MCF 10A (cell line): ENCODE measurements around the gene OR5H15. TPM values are rescaled to one million over a fixed set of nuclear protein-coding genes. Genes with fewer than 3 reads are reported as not detected.

Experiments
- BruUV-seq: library from RNA; stranded (reverse); fragments of 400-500 nt; replicated peaks from 2 replicates; lab custom pipeline; 2021; lab: Mats Ljungman, UMichigan
- CTCF ChIA-PET: fragments of 300-600 bp; sonication (Branson Sonifier 250); formaldehyde crosslinking; extraction: SDS; loops from one replicate; lab custom pipeline; 2021; ENCODE audit warnings: antibody characterized with exemption, inconsistent platforms; lab: Yijun Ruan, JAX
- POLR2A ChIA-PET: fragments of 300-600, 350-650 bp; sonication (Branson Sonifier 250); formaldehyde crosslinking; extraction: SDS; loops from one replicate; lab custom pipeline; 2020; ENCODE audit warnings: antibody characterized with exemption, inconsistent platforms; lab: Yijun Ruan, JAX
- DNase-seq: peaks from one replicate; pipeline ENCODE4 v3.0.0-alpha.2; 2018; ENCODE audit not compliant: unreplicated experiment
- H3K27ac Mint-ChIP-seq: one replicate; pipeline ENCODE4 v1.8.0; 2022; ENCODE audit warnings: mild to moderate bottlenecking, low read depth, mixed read lengths; ENCODE audit not compliant: unreplicated experiment
- H3K27me3 Mint-ChIP-seq: one replicate; pipeline ENCODE4 v1.8.0; 2022; ENCODE audit warnings: mixed read lengths; ENCODE audit not compliant: insufficient read depth, unreplicated experiment
- H3K36me3 Mint-ChIP-seq: one replicate; pipeline ENCODE4 v1.8.0; 2022; ENCODE audit warnings: mild to moderate bottlenecking, moderate library complexity, mixed read lengths; ENCODE audit not compliant: insufficient read depth, unreplicated experiment
- H3K4me1 Mint-ChIP-seq: one replicate; pipeline ENCODE4 v1.8.0; 2022; ENCODE audit warnings: mixed read lengths; ENCODE audit not compliant: insufficient read depth, unreplicated experiment
- H3K4me3 Mint-ChIP-seq: one replicate; pipeline ENCODE4 v1.8.0; 2022; ENCODE audit warnings: mild to moderate bottlenecking, moderate library complexity, mixed read lengths; ENCODE audit not compliant: unreplicated experiment
- H3K9me3 Mint-ChIP-seq: one replicate; pipeline ENCODE4 v1.8.0; 2022; ENCODE audit warnings: mixed read lengths; ENCODE audit not compliant: unreplicated experiment
- intact Hi-C: fragments of 100-400 bp; cut with micrococcal nuclease; formaldehyde crosslinking; loops from 2 replicates; pipeline ENCODE4 v1.14.1; 2022
- total RNA-seq: library from RNA; stranded (reverse); gene quantifications from 2 replicates; pipeline ENCODE4 v1.2.3, GENCODE V29; 2022
- TF ChIP-seq, protein P1 (sequence below): fragments of 200-600 bp; IDR thresholded peaks from one replicate; pipeline ENCODE4 v1.8.0; 2022; ENCODE audit warnings: antibody characterized with exemption, mild to moderate bottlenecking; ENCODE audit not compliant: unreplicated experiment

The OR5H15 gene
- total RNA-seq, 1 experiment from 2014 or later, result not detected

DNA sequence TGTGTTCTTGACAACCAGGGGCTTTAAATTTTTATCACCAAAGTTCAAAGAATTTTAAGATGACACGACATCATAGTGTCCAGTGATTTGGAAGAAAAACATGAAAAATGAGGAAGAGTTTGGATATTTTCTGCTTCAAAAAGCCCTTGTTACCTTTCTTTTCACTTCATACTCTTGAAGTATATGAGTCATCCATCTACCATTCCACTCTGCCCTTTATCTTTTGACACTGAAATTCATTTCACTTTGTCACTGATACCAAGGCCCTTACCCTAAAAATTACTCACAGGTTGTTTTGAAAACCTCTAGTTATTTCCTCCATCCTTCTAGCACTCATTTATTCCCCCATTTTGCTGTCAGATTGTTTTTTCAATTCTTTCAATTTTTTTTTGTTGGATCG, 42.7 kb downstream of the OR5H15 start:
- no TSS peak for BruUV-seq
- Mint-ChIP-seq H3K27me3 (peaks cover 79% of the 10 kb centered on the region), H3K4me3 (no peak overlapping the region), H3K27ac (no peak overlapping the region), H3K36me3 (no peaks in the 10 kb centered on the region), H3K9me3 (no peaks in the 10 kb centered on the region), H3K4me1 (no peaks in the 10 kb centered on the region)
- intact Hi-C loops, result no loop called here
- TF ChIP-seq, protein P1, sequence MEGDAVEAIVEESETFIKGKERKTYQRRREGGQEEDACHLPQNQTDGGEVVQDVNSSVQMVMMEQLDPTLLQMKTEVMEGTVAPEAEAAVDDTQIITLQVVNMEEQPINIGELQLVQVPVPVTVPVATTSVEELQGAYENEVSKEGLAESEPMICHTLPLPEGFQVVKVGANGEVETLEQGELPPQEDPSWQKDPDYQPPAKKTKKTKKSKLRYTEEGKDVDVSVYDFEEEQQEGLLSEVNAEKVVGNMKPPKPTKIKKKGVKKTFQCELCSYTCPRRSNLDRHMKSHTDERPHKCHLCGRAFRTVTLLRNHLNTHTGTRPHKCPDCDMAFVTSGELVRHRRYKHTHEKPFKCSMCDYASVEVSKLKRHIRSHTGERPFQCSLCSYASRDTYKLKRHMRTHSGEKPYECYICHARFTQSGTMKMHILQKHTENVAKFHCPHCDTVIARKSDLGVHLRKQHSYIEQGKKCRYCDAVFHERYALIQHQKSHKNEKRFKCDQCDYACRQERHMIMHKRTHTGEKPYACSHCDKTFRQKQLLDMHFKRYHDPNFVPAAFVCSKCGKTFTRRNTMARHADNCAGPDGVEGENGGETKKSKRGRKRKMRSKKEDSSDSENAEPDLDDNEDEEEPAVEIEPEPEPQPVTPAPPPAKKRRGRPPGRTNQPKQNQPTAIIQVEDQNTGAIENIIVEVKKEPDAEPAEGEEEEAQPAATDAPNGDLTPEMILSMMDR, result no peak
- ChIA-PET CTCF (no interaction called here), POLR2A (no interaction called here)
- DNase-seq, result no peak

DNA sequence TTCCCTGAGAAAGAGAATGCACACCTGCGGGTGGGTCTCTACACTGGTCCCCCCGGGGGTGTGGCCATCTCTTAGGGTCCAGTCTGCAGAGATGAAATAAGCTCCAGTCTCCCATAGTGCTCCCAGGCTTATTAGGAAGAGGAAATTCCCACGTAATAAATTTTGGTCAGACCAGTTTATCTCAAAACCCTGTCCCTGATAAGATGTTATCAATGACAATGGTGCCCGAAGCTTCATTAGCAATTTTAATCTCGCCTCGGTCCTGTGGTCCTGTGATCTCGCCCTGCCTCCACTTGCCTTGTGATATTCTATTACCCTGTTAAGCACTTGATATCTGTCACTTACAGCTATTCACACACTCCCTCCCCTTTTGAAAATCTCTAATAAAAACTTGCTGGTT, 46.8 kb downstream of the OR5H15 start:
- Mint-ChIP-seq H3K27ac (no peak overlapping the region), H3K4me3 (no peak overlapping the region), H3K4me1 (no peaks in the 10 kb centered on the region), H3K36me3 (no peaks in the 10 kb centered on the region), H3K9me3 (no peaks in the 10 kb centered on the region), H3K27me3 (peaks cover 83% of the 10 kb centered on the region)
- DNase-seq, result no peak
- intact Hi-C loops, result no loop called here
- TF ChIP-seq, protein P1, result no peak
- ChIA-PET CTCF (interaction anchor here (0.6 to 0.8 kb wide), 2 partner anchors 103 to 116 kb away, joined by 3 read pairs; no protein-coding TSS in a partner anchor), POLR2A (no interaction called here)
- BruUV-seq, result no TSS peak

DNA sequence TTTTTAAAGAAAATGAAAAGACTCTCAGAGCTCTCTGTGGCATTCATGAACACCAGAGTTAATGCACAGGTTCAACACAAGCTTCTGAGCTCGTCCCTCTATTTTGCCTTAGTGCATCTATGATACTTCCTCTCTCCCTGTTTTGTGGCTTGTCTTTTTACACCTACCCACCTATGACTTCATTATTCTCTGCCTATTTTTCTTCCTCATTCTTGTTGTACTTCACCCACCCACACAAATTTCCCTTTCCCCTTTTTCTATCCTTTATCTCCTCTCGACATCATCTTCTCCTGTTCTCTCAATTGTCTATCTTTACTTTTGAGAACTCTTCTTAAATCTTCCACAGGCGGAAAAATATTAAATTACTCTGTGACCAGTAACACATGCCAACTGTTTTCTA, 48.6 kb downstream of the OR5H15 start:
- Mint-ChIP-seq H3K27me3 (peaks cover 77% of the 10 kb centered on the region), H3K4me1 (no peaks in the 10 kb centered on the region), H3K4me3 (no peak overlapping the region), H3K9me3 (no peaks in the 10 kb centered on the region), H3K27ac (no peak overlapping the region), H3K36me3 (no peaks in the 10 kb centered on the region)
- TF ChIP-seq, protein P1, result no peak
- DNase-seq, result no peak
- BruUV-seq, result no TSS peak
- POLR2A ChIA-PET, result no interaction called here
- intact Hi-C loops, result no loop called here
- CTCF ChIA-PET, result no interaction called here

Other genes starting within 250 kb of the OR5H15 start
- 51.8 and 73.9 TPM in 2 replicates for gene RIOX2, start 194.3 kb upstream of the OR5H15 start, total RNA-seq
- not detected in 2 replicates for gene GABRR3, start 131.4 kb upstream of the OR5H15 start, total RNA-seq
- gene OR5AC2, start 79.5 kb upstream of the OR5H15 start, total RNA-seq, result not detected in 2 replicates
- not detected in 2 replicates for gene OR5H1, start 36.0 kb upstream of the OR5H15 start, total RNA-seq
- not detected in 2 replicates for gene OR5H14, start 19.2 kb upstream of the OR5H15 start, total RNA-seq
- not detected in 2 replicates for gene OR5H6, start 97.5 kb downstream of the OR5H15 start, total RNA-seq
- not detected in 2 replicates for gene OR5H2, start 115.8 kb downstream of the OR5H15 start, total RNA-seq
- not detected in 2 replicates for gene OR5K4, start 187.2 kb downstream of the OR5H15 start, total RNA-seq
- gene OR5K3, start 224.0 kb downstream of the OR5H15 start, total RNA-seq, result not detected in 2 replicates